OCI-LY3 (cell line): Measurements from ENCODE around the gene ZYG11A.
"Not testable (repeated sequence)": the region's sequence is repeated elsewhere in the genome, so short reads cannot be mapped to it uniquely, and the experiment has no call there.

ENCODE experiments used
- H2AFZ ChIP-seq: fragments of 200-600, 300-600 bp; shearing (Covaris generic); 2 replicates; pipeline ENCODE4 v1.6.0; 2014; ENCODE audit warnings: antibody characterized with exemption, low read depth, low read length
- H3K27ac ChIP-seq: fragments of 200-600, 300-600 bp; sonication (generic); 2 replicates; pipeline ENCODE4 v1.5.1; 2014; ENCODE audit warnings: mild to moderate bottlenecking, low read length, moderate library complexity, mixed read lengths
- H3K27me3 ChIP-seq: fragments of 200-600, 300-600 bp; sonication (generic); 2 replicates; pipeline ENCODE4 v1.6.1; 2014; ENCODE audit warnings: low read depth, low read length, mixed read lengths
- H3K36me3 ChIP-seq: fragments of 200-600, 300-600 bp; sonication (generic); replicated peaks from 2 replicates; pipeline ENCODE3; 2014; ENCODE audit warnings: low read depth, low read length, mixed read lengths
- H3K4me1 ChIP-seq: fragments of 300-600, 200-600 bp; sonication (generic); 2 replicates; pipeline ENCODE4 v1.6.1; 2014; ENCODE audit warnings: low read length, mixed read lengths
- H3K4me2 ChIP-seq: fragments of 200-600, 300-600 bp; sonication (generic); 2 replicates; pipeline ENCODE4 v1.6.1; 2014; ENCODE audit warnings: low read length, mixed read lengths
- H3K4me3 ChIP-seq: fragments of 300-600, 200-600 bp; sonication (generic); 2 replicates; pipeline ENCODE4 v1.5.1; 2014; ENCODE audit warnings: antibody characterized with exemption, mild to moderate bottlenecking, low read length, moderate library complexity
- H3K79me2 ChIP-seq: fragments of 300-600, 200-600 bp; shearing (Covaris generic); 2 replicates; pipeline ENCODE4 v1.6.1; 2014; ENCODE audit warnings: mild to moderate bottlenecking, low read length, mixed read lengths
- H3K9ac ChIP-seq: fragments of 300-600, 200-600 bp; shearing (Covaris generic); 2 replicates; pipeline ENCODE4 v1.6.0; 2014; ENCODE audit warnings: mild to moderate bottlenecking, low read length, moderate library complexity
- H3K9me3 ChIP-seq: fragments of 200-600, 300-600 bp; shearing (Covaris generic); 2 replicates; pipeline ENCODE4 v1.6.1; 2014; ENCODE audit warnings: low read length, mixed read lengths; ENCODE audit not compliant: insufficient read depth
- H4K20me1 ChIP-seq: fragments of 200-600, 300-600 bp; sonication (generic); 2 replicates; pipeline ENCODE4 v1.6.1; 2016; ENCODE audit warnings: low read length, mixed read lengths; ENCODE audit not compliant: insufficient read depth
- CTCF ChIP-seq: fragments of 200-600, 300-600 bp; sonication (generic); IDR thresholded peaks from 2 replicates; pipeline ENCODE4 v1.5.1; 2014; ENCODE audit warnings: antibody characterized with exemption, low read length, low read depth
- EZH2phosphoT487 ChIP-seq: fragments of 200-600 bp; shearing (Covaris generic); IDR thresholded peaks from 2 replicates; pipeline ENCODE4 v1.6.1; 2018; ENCODE audit warnings: antibody characterized with exemption, mixed run types, low read depth

The ZYG11A gene

GRCh38 chr1:52814465-52814864, 28.1 kb upstream of the ZYG11A start:
- TF ChIP-seq CTCF: no peak
- no peak for TF ChIP-seq EZH2phosphoT487
- H3K9ac ChIP-seq: no peak overlapping the region
- no peaks in the 10 kb centered on the region for H3K36me3 ChIP-seq
- no peaks in the 10 kb centered on the region for H3K9me3 ChIP-seq
- H2AFZ ChIP-seq: no peak overlapping the region
- H3K4me2 ChIP-seq: no peak overlapping the region
- H3K4me1 ChIP-seq: no peaks in the 10 kb centered on the region
- H3K4me3 ChIP-seq: no peak overlapping the region
- no peaks in the 10 kb centered on the region for H4K20me1 ChIP-seq
- H3K27ac ChIP-seq: no peak overlapping the region
- H3K79me2 ChIP-seq: no peaks in the 10 kb centered on the region
- no peaks in the 10 kb centered on the region for H3K27me3 ChIP-seq

- H3K36me3 ChIP-seq, H2AFZ ChIP-seq, H3K4me3 ChIP-seq, H3K9ac ChIP-seq, H3K27me3 ChIP-seq, H3K4me2 ChIP-seq, H3K27ac ChIP-seq, H3K4me1 ChIP-seq, H4K20me1 ChIP-seq, H3K79me2 ChIP-seq, H3K9me3 ChIP-seq: not testable (repeated sequence)
Observed at GRCh38 chr1:52820830-52821229, 21.7 kb upstream of the ZYG11A start.

GRCh38 chr1:52825868-52826267, 16.7 kb upstream of the ZYG11A start:
- no peak overlapping the region for H3K4me3 ChIP-seq
- H3K9ac ChIP-seq: no peak overlapping the region
- no peaks in the 10 kb centered on the region for H4K20me1 ChIP-seq
- no peaks in the 10 kb centered on the region for H3K9me3 ChIP-seq
- H3K27me3 ChIP-seq: no peaks in the 10 kb centered on the region
- no peaks in the 10 kb centered on the region for H3K36me3 ChIP-seq
- no peaks in the 10 kb centered on the region for H3K4me1 ChIP-seq
- no peak for TF ChIP-seq EZH2phosphoT487
- peak; percentile 37 for TF ChIP-seq CTCF
- no peak overlapping the region for H3K27ac ChIP-seq
- H3K4me2 ChIP-seq: no peak overlapping the region
- H3K79me2 ChIP-seq: no peaks in the 10 kb centered on the region
- no peak overlapping the region for H2AFZ ChIP-seq

GRCh38 chr1:52834798-52835197, 7.8 kb upstream of the ZYG11A start:
- Histone ChIP-seq H3K9me3 (no peaks in the 10 kb centered on the region), H3K27ac (no peak overlapping the region), H3K9ac (no peak overlapping the region), H2AFZ (no peak overlapping the region), H3K79me2 (no peaks in the 10 kb centered on the region), H3K4me3 (no peak overlapping the region), H4K20me1 (no peaks in the 10 kb centered on the region), H3K4me2 (no peak overlapping the region), H3K27me3 (no peaks in the 10 kb centered on the region), H3K36me3 (no peaks in the 10 kb centered on the region), H3K4me1 (no peaks in the 10 kb centered on the region)
- TF ChIP-seq CTCF (no peak), EZH2phosphoT487 (no peak)

GRCh38 chr1:52836035-52836434, 6.5 kb upstream of the ZYG11A start:
- no peak overlapping the region for H3K9ac ChIP-seq
- H3K27ac ChIP-seq: no peak overlapping the region
- no peaks in the 10 kb centered on the region for H3K27me3 ChIP-seq
- H3K4me2 ChIP-seq: no peak overlapping the region
- no peaks in the 10 kb centered on the region for H3K79me2 ChIP-seq
- H3K36me3 ChIP-seq: no peaks in the 10 kb centered on the region
- no peak overlapping the region for H3K4me3 ChIP-seq
- TF ChIP-seq EZH2phosphoT487 (no peak), CTCF (no peak)
- H3K4me1 ChIP-seq: no peaks in the 10 kb centered on the region
- no peaks in the 10 kb centered on the region for H3K9me3 ChIP-seq
- no peak overlapping the region for H2AFZ ChIP-seq
- H4K20me1 ChIP-seq: no peaks in the 10 kb centered on the region

- not testable (repeated sequence) for H4K20me1 ChIP-seq, H3K9me3 ChIP-seq, H2AFZ ChIP-seq, H3K4me2 ChIP-seq, H3K27me3 ChIP-seq, H3K4me1 ChIP-seq, H3K9ac ChIP-seq, H3K79me2 ChIP-seq, H3K36me3 ChIP-seq, H3K27ac ChIP-seq, H3K4me3 ChIP-seq
Observed at GRCh38 chr1:52839175-52839574, 3.4 kb upstream of the ZYG11A start.

- H3K9me3 ChIP-seq, H3K36me3 ChIP-seq, H3K4me2 ChIP-seq, H4K20me1 ChIP-seq, H3K4me1 ChIP-seq, H3K27me3 ChIP-seq, H3K27ac ChIP-seq, H3K79me2 ChIP-seq, H3K4me3 ChIP-seq, H2AFZ ChIP-seq, H3K9ac ChIP-seq: not testable (repeated sequence)
Observed at GRCh38 chr1:52845119-52845518, 2.6 kb downstream of the ZYG11A start.
